Muscle layer of colon (tissue), 2 donors: ENCODE measurements around the gene EPAS1.

ENCODE experiments used
- H3K27ac ChIP-seq: one replicate; pipeline ENCODE4 v1.7.0; 2013; ENCODE audit warnings: low read depth, mild to moderate bottlenecking, low read length, moderate library complexity
- H3K27me3 ChIP-seq, 2 donors: one replicate each; pipeline ENCODE4 v1.7.0; 2013; ENCODE audit warnings: low read length in 2 of 2, mild to moderate bottlenecking in 2 of 2; ENCODE audit not compliant: insufficient read depth in 2 of 2, control insufficient read depth in 1 of 2
- H3K36me3 ChIP-seq: one replicate; pipeline ENCODE4 v1.7.0; 2013; ENCODE audit warnings: mild to moderate bottlenecking, low read length; ENCODE audit not compliant: insufficient read depth
- H3K4me1 ChIP-seq: one replicate; pipeline ENCODE4 v1.7.0; 2013; ENCODE audit warnings: mild to moderate bottlenecking, low read length; ENCODE audit not compliant: insufficient read depth
- H3K4me3 ChIP-seq, 2 donors: one replicate each; pipeline ENCODE4 v1.7.0; 2013; ENCODE audit warnings: low read length in 2 of 2, low read depth in 1 of 2, mild to moderate bottlenecking in 1 of 2, moderate library complexity in 1 of 2
- H3K9ac ChIP-seq: one replicate; pipeline ENCODE4 v1.7.0; 2013; ENCODE audit warnings: low read length
- H3K9me3 ChIP-seq: one replicate; pipeline ENCODE4 v1.7.0; 2013; ENCODE audit warnings: mild to moderate bottlenecking, low read length
- donor health status: abdominal sarcoma.
- donor health status: Adenocarcinoma of cecum.

Gene EPAS1

DNA sequence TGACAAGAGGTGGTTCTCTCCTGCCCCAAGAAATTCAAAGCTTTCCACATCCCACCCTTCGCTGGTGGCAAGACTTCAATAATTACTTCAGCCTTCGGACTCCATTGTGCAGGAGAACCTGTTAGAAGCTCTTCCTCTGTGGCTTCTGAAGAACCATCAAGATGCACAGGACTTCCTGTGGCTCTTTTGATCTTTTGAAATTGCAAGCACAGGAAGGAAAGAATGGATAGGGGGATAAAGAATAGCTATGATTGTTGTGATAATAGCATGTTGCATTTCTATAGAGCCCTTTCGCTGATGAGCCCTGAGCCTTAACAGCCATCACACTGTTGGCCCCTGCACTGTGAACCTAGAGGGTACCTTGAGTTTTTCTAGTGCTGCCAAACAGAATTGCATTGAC, 7.4 kb downstream of the EPAS1 start:
- Histone ChIP-seq H3K9me3 (no peaks in the 10 kb centered on the region), H3K27ac (no peak overlapping the region), H3K9ac (no peak overlapping the region), H3K4me1 (no peaks in the 10 kb centered on the region), H3K27me3 (no peaks in the 10 kb centered on the region), H3K4me3 (no peak overlapping the region), H3K36me3 (no peaks in the 10 kb centered on the region)

GRCh38 chr2:46305187-46305586, 8.0 kb downstream of the EPAS1 start:
- Histone ChIP-seq H3K9ac (no peak overlapping the region), H3K27me3 (no peaks in the 10 kb centered on the region), H3K4me1 (no peaks in the 10 kb centered on the region), H3K4me3 (no peak overlapping the region), H3K36me3 (no peaks in the 10 kb centered on the region), H3K9me3 (no peaks in the 10 kb centered on the region), H3K27ac (no peak overlapping the region)

DNA sequence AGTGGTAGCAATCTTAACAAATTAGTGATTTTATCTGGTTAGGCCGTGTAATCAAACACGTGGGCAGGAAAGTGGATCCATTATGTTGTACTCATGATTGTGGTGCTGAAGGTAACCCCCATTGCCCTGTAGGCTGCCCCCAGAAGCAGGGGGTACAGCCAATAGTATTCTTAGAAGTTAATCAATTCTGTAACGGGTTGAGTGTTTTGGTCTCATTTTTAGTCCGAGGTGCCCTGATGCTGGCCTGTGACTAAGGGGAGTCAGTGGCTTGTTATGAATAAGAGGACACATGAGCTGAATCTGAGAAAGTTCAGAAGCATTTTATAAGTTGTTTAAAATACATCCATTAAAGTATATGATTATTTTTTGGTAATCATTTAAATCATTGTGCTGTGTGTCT, 8.6 kb downstream of the EPAS1 start:
- no peaks in the 10 kb centered on the region for H3K4me1 ChIP-seq

DNA sequence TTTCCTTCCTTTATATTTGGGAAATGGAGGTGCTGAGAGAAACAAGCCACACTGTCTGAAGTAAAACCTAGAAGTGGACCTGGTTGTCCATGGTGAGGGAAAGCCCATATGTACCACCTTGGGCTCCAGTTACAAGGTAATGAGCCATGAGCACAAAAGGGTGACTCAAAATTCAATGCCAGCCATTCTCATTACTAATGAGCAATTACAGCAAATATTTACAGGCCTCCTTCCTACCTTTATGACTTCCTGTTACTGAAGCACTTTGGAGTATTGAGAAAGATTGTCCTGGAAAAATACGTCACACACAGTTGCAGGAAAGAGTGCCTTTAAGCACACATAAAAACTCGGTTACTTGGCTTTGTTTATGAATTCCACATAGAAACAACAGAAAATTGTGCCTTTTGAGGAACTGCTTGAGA, 9.1 kb downstream of the EPAS1 start:
- no peaks in the 10 kb centered on the region for H3K9me3 ChIP-seq
- no peaks in the 10 kb centered on the region for H3K27me3 ChIP-seq
- H3K27ac ChIP-seq, result no peak overlapping the region
- no peaks in the 10 kb centered on the region for H3K4me1 ChIP-seq
- H3K36me3 ChIP-seq, result no peaks in the 10 kb centered on the region
- H3K4me3 ChIP-seq, result no peak overlapping the region
- H3K9ac ChIP-seq, result no peak overlapping the region

More for the DNA sequence above, 8.6 kb downstream of the EPAS1 start:
- Histone ChIP-seq H3K27ac (no peak overlapping the region), H3K4me3 (no peak overlapping the region), H3K27me3 (no peaks in the 10 kb centered on the region), H3K36me3 (no peaks in the 10 kb centered on the region), H3K9ac (no peak overlapping the region), H3K9me3 (no peaks in the 10 kb centered on the region)

DNA sequence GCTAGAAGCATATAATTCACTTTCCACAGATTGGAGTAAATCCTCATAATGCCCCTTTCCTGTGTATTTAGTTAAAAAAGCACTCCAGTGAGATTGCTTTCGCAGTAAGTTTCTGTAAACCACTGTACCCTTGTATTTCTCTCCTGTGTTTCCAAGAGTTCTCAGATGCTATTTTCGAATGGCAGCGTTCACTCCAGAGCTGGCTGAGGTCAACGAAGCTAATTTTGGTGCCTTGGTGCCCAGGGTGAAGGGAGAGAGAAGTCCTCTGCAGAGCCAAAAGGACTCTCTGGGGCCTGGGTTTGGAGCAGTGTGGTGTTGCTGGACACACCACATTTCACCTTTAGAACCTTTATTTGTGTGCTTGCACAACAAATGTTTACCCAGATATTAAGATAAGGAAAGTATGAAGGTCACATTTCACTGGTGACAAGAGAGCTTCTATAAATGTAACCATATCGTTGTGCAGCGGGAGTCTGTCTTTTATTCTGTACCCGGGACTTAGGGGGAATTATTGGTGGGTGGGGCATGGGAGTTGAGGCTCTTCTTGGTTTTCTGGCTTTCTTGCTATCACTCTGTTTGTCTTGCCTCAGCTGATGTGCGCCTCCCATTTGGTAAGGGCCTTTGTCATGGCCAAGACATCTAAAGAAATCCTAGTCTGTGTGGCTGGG, 9.9 kb downstream of the EPAS1 start:
- no peak overlapping the region for H3K9ac ChIP-seq
- H3K27ac ChIP-seq, result no peak overlapping the region
- H3K4me1 ChIP-seq, result no peaks in the 10 kb centered on the region
- no peaks in the 10 kb centered on the region for H3K27me3 ChIP-seq
- H3K36me3 ChIP-seq, result no peaks in the 10 kb centered on the region
- H3K9me3 ChIP-seq, result no peaks in the 10 kb centered on the region
- H3K4me3 ChIP-seq, result no peak overlapping the region

DNA sequence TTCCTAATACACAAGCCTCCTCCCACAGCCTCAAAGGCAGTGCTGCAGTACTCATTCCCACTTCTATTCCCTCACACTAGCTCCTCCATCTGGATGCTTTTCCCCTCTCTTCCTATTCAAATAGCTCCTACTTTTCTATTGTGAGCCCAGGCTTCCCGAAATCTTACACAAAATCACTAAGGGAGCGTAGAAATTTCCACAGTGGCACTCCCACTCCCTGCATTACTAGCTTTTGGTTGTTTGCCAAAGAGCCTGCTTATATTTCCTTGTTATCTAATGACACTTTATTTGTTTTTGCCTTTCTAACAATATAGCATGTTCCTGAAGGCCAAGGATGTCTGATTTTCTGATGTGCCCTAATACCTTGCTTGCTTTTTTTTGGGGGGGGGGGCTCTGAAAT, 10.9 kb downstream of the EPAS1 start:
- H3K9me3 ChIP-seq, result no peaks in the 10 kb centered on the region
- no peaks in the 10 kb centered on the region for H3K36me3 ChIP-seq
- no peaks in the 10 kb centered on the region for H3K4me1 ChIP-seq
- no peak overlapping the region for H3K9ac ChIP-seq
- no peaks in the 10 kb centered on the region for H3K27me3 ChIP-seq
- H3K4me3 ChIP-seq, result no peak overlapping the region
- no peak overlapping the region for H3K27ac ChIP-seq

DNA sequence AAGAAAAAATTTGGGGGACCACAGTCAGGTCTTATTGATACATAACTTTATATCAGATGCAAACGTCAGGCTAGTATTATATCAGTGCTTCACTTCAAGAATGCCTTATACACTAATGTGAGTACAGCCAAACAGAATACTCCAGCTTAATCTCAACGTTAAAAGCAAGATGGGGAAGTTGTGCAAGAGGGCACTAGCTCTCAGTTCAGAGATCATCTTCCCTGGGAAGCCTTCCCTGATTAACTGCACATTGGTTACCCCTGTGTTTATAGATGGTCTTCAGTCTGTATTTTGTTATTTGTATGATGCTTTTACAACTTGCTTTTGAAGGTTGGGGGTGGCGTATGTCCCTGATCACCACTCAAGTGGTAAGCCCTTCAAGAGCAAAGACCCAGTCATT, 11.4 kb downstream of the EPAS1 start:
- H3K4me3 ChIP-seq, result no peak overlapping the region
- H3K9me3 ChIP-seq, result no peaks in the 10 kb centered on the region
- no peaks in the 10 kb centered on the region for H3K36me3 ChIP-seq
- no peak overlapping the region for H3K27ac ChIP-seq
- H3K9ac ChIP-seq, result no peak overlapping the region
- H3K4me1 ChIP-seq, result no peaks in the 10 kb centered on the region
- no peaks in the 10 kb centered on the region for H3K27me3 ChIP-seq

- no peaks in the 10 kb centered on the region for H3K4me1 ChIP-seq
- H3K27me3 ChIP-seq, result no peaks in the 10 kb centered on the region
- H3K27ac ChIP-seq, result no peak overlapping the region
- no peak overlapping the region for H3K9ac ChIP-seq
- H3K36me3 ChIP-seq, result no peaks in the 10 kb centered on the region
- H3K9me3 ChIP-seq, result no peaks in the 10 kb centered on the region
- H3K4me3 ChIP-seq, result no peak overlapping the region
These were observed 12.1 kb downstream of the EPAS1 start for GRCh38 chr2:46309052-46309953.

DNA sequence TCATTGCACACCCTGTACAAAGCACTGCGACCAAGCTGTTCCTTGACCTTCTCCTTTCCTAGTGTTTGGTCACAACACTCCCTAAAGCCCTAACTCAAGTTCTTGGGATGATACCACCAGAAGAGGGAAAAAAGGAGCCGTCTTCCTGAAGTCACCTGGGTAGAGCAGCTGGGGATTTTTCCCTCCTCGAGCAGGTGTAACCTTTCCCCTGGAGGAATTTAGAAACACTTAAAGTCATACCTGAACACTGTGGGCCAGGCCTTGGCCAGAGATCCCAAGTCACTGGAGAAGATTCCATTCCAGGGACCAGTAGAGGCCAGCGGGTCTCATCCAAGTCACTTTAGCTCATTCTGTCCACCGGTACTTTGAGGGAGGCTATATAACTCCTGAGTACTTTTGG, 13.2 kb downstream of the EPAS1 start:
- Histone ChIP-seq H3K4me3 (no peak overlapping the region), H3K27me3 (no peaks in the 10 kb centered on the region), H3K9me3 (no peaks in the 10 kb centered on the region), H3K9ac (no peak overlapping the region), H3K27ac (no peak overlapping the region), H3K36me3 (no peaks in the 10 kb centered on the region), H3K4me1 (peaks cover 11% of the 10 kb centered on the region)

- H3K27me3 ChIP-seq, result no peaks in the 10 kb centered on the region
- no peak overlapping the region for H3K27ac ChIP-seq
- H3K9me3 ChIP-seq, result no peaks in the 10 kb centered on the region
- no peak overlapping the region for H3K9ac ChIP-seq
- no peak overlapping the region for H3K4me3 ChIP-seq
- peaks cover 14% of the 10 kb centered on the region for H3K4me1 ChIP-seq
- no peaks in the 10 kb centered on the region for H3K36me3 ChIP-seq
These were observed 14.5 kb downstream of the EPAS1 start for GRCh38 chr2:46311651-46312223.

DNA sequence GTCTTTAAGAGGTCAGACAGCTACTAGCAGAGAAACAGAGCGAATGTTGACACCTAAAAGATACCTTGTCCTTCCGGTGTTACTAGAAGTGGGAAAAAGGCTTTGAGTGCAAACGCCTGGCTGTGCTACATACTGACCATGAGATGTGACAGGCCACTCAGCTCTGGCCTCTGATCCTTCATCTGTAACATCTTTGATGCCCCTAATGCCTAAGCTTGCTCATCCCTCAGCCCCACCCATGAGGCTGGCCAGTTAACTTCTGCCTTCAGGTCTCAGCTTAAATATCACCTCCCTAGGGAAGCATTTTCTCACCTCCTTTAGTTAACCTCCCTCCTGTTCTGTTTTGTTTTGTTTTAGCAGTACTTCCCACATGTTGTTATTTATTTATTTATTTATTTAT, 15.9 kb downstream of the EPAS1 start:
- Histone ChIP-seq H3K4me3 (no peak overlapping the region), H3K27me3 (no peaks in the 10 kb centered on the region), H3K9me3 (no peaks in the 10 kb centered on the region), H3K9ac (no peak overlapping the region), H3K36me3 (no peaks in the 10 kb centered on the region), H3K27ac (no peak overlapping the region), H3K4me1 (peaks cover 14% of the 10 kb centered on the region)
